ENCODE data around the gene PINLYP. TPM values are rescaled to one million over a fixed set of nuclear protein-coding genes. Genes with fewer than 3 reads are reported as not detected.

The PINLYP gene
- total and polyA plus RNA-seq, 2 of the 13 experiments (the other 11 are each of a cell fraction or from before 2014, with no cell fraction given) = 0.21 to 0.24 TPM

DNA sequence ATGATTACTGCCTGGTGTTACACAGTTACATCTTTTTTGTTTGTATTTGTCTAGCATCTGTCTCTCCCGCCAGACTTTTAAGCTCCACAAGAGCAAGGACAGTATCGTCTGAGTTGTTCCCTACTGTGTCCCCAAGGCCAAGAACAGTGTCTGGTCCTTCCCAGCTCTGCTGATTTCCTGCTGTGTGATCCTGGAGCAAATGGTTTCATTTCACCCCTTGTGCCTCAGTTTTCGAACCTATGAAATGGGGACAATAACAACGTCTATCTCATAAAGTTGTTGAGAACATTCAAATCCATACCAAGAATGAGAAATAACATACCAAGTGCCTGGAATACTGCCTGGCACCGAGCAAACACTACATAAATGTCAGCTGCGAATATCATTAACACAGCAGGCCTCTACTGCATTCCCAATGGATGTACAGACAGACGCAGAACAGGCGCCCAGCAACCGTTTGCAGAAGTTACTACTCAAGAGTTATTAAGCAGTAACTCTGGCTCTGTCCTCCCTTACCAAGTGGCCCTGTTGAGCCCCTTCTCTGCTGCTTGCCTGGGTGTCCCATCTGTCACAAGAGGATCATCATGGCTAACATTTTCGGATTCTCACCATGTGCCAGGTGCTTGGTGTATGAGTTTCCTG is 11.7 kb upstream of the PINLYP start:
- no peaks in the 10 kb centered on the region for H3K27me3 ChIP-seq (ENCODE audit: control insufficient read depth in 1 of 2, insufficient read depth in 2 of 2, low read length in 2 of 2)
- no peaks in the 10 kb centered on the region for H3K79me2 ChIP-seq (ENCODE audit: insufficient read depth, low read length)
- in situ Hi-C loops (cut with HindIII; ENCODE audit: extremely low pct_ligation_motif_present, low pct_unique_long_range_greater_than_20kb) (no loop called here), intact Hi-C loops (cut with micrococcal nuclease; ENCODE audit: unreplicated experiment) (no loop called here)
- FAIRE-seq = no peak
- no peaks in the 10 kb centered on the region for H3K4me1 ChIP-seq (ENCODE audit: insufficient read depth, low read length)
- no peak overlapping the region for H3K4me2 ChIP-seq (ENCODE audit: low read depth, low read length)
- ChIA-PET POLR2A (no interaction called here), CTCF (ENCODE audit: low intra/inter-chr PET ratio, low total read pairs) (no interaction called here)
- no peak overlapping the region for H3K27ac ChIP-seq (ENCODE audit: extremely low read length, insufficient read depth, low read length)
- H3K9me3 ChIP-seq (ENCODE audit: low read length) = no peaks in the 10 kb centered on the region
- DNase-seq (ENCODE audit: low spot score) = no peak
- H3K9ac ChIP-seq (ENCODE audit: insufficient read depth, low read depth, low read length) = no peak overlapping the region
- no TSS peak for BruUV-seq (replicated peaks)
- H3K36me3 ChIP-seq (replicated peaks in 1 of 2; ENCODE audit: control insufficient read depth in 1 of 2, insufficient read depth in 2 of 2, low read length in 2 of 2) = peaks cover 1 to 24% of the 10 kb centered on the region in 2 experiments; a peak in 3 of 5 replicates
- WGBS (ENCODE audit: low lambda C conversion rate) = 85% methylated on average over 9 of the region's 10 CpGs
- no peak overlapping the region for H2AFZ ChIP-seq (ENCODE audit: low read length)
- H3K4me3 ChIP-seq (replicated peaks in 1 of 3; ENCODE audit: insufficient read depth in 1 of 3, low read depth in 2 of 3, low read length in 3 of 3) = no peak overlapping the region
- TF ChIP-seq ZNF260 (CRISPR knock-in tag; IDR thresholded peaks at IDR 0.05; ENCODE audit: borderline replicate concordance, low read depth) (no peak), ZNF629 (CRISPR knock-in tag; conservative IDR thresholded peaks at IDR 0.05) (peak; percentile 32; the same call in 1 of the 2 replicates), ZNF550 (CRISPR knock-in tag; IDR thresholded peaks at IDR 0.05; ENCODE audit: borderline replicate concordance) (no peak), HDAC2 (CRISPR knock-in tag; IDR thresholded peaks at IDR 0.05) (no peak)
- no peaks in the 10 kb centered on the region for H4K20me1 ChIP-seq (ENCODE audit: insufficient read depth, low read length)
- ATAC-seq = no peak

GRCh38 chr19:43564800-43565199 is 10.8 kb upstream of the PINLYP start:
- DNase-seq (ENCODE audit: low spot score) = no peak
- no peaks in the 10 kb centered on the region for H3K27me3 ChIP-seq (ENCODE audit: control insufficient read depth in 1 of 2, insufficient read depth in 2 of 2, low read length in 2 of 2)
- ATAC-seq = no peak
- no peak for FAIRE-seq
- intact Hi-C loops (cut with micrococcal nuclease; ENCODE audit: unreplicated experiment) (no loop called here), in situ Hi-C loops (cut with HindIII; ENCODE audit: extremely low pct_ligation_motif_present, low pct_unique_long_range_greater_than_20kb) (no loop called here)
- H3K9me3 ChIP-seq (ENCODE audit: low read length) = no peaks in the 10 kb centered on the region
- H3K4me3 ChIP-seq (replicated peaks in 1 of 3; ENCODE audit: insufficient read depth in 1 of 3, low read depth in 2 of 3, low read length in 3 of 3) = no peak overlapping the region
- H3K36me3 ChIP-seq (replicated peaks in 1 of 2; ENCODE audit: control insufficient read depth in 1 of 2, insufficient read depth in 2 of 2, low read length in 2 of 2) = peaks cover 1 to 21% of the 10 kb centered on the region in 2 experiments; a peak in 3 of 5 replicates
- POLR2A ChIA-PET = no interaction called here
- H3K9ac ChIP-seq (ENCODE audit: insufficient read depth, low read depth, low read length) = no peak overlapping the region
- TF ChIP-seq AKNA (CRISPR knock-in tag; IDR thresholded peaks at IDR 0.05; ENCODE audit: borderline replicate concordance) (no peak), SRF (IDR thresholded peaks at IDR 0.05; ENCODE audit: low read depth, low read length) (no peak), TEAD2 (CRISPR knock-in tag; IDR thresholded peaks at IDR 0.05) (no peak), ZNF83 (CRISPR knock-in tag; IDR thresholded peaks at IDR 0.05; ENCODE audit: borderline replicate concordance) (no peak), ZBTB20 (CRISPR knock-in tag; IDR thresholded peaks at IDR 0.05; ENCODE audit: borderline replicate concordance, low read depth) (no peak)
- no peaks in the 10 kb centered on the region for H4K20me1 ChIP-seq (ENCODE audit: insufficient read depth, low read length)
- H3K4me1 ChIP-seq (ENCODE audit: insufficient read depth, low read length) = no peaks in the 10 kb centered on the region
- H3K79me2 ChIP-seq (ENCODE audit: insufficient read depth, low read length) = no peaks in the 10 kb centered on the region
- no peak overlapping the region for H2AFZ ChIP-seq (ENCODE audit: low read length)
- BruUV-seq (replicated peaks) = no TSS peak
- 95% methylated on average over 9 of the region's 9 CpGs for WGBS (ENCODE audit: low lambda C conversion rate)
- no peak overlapping the region for H3K4me2 ChIP-seq (ENCODE audit: low read depth, low read length)
- no peak overlapping the region for H3K27ac ChIP-seq (ENCODE audit: extremely low read length, insufficient read depth, low read length)
- CTCF ChIA-PET (ENCODE audit: low intra/inter-chr PET ratio, low total read pairs) = no interaction called here

Measured in HepG2 (cell line).